ENCODE measurements around the gene ZSWIM4.

The ZSWIM4 gene

GRCh38 chr19:13764821-13765394 lies 30.3 kb upstream of the ZSWIM4 start:
- TF ChIP-seq CTCF (IDR thresholded peaks at IDR 0.05; ENCODE audit: control extremely low read depth, extremely low read depth, low read depth, missing control alignments), result no peak
- DNase-seq (ENCODE audit: extremely low spot score), result peak; percentile 46
- CTCF ChIA-PET, result interaction anchor here (1.1 kb wide), 1 partner anchor 17 kb away, joined by 3 read pairs; a partner anchor contains a TSS
- POLR2A ChIA-PET, result interaction anchor here (0.6 to 1.1 kb wide), 3 partner anchors 19 to 108 kb away, joined by 3 to 4 read pairs (median 3); no protein-coding TSS in a partner anchor

- ChIA-PET POLR2A (no interaction called here), CTCF (interaction anchor here (1.1 kb wide), 1 partner anchor 18 kb away, joined by 3 read pairs; a partner anchor contains a TSS)
- no peak for TF ChIP-seq CTCF (IDR thresholded peaks at IDR 0.05; ENCODE audit: control extremely low read depth, extremely low read depth, low read depth, missing control alignments)
- no peak for DNase-seq (ENCODE audit: extremely low spot score)
Measured at GRCh38 chr19:13765395-13766094, 29.7 kb upstream of the ZSWIM4 start.

- CTCF ChIA-PET, result no interaction called here
- no peak for DNase-seq (ENCODE audit: extremely low spot score)
- POLR2A ChIA-PET, result no interaction called here
- no peak for TF ChIP-seq CTCF (IDR thresholded peaks at IDR 0.05; ENCODE audit: control extremely low read depth, extremely low read depth, low read depth, missing control alignments)
Measured at GRCh38 chr19:13766095-13766481, 29.2 kb upstream of the ZSWIM4 start.

GRCh38 chr19:13768510-13768909 lies 26.7 kb upstream of the ZSWIM4 start:
- DNase-seq (ENCODE audit: extremely low spot score), result no peak
- POLR2A ChIA-PET, result interaction anchor here (0.8 kb wide), 1 partner anchor 20 kb away, joined by 3 read pairs; a partner anchor contains a TSS
- CTCF ChIA-PET, result interaction anchor here (0.6 to 1.6 kb wide), 3 partner anchors 16 to 29 kb away, joined by 3 to 4 read pairs (median 3); a partner anchor contains a TSS
- no peak for TF ChIP-seq CTCF (IDR thresholded peaks at IDR 0.05; ENCODE audit: control extremely low read depth, extremely low read depth, low read depth, missing control alignments)

GRCh38 chr19:13770013-13770635 lies 25.1 kb upstream of the ZSWIM4 start:
- DNase-seq (ENCODE audit: extremely low spot score), result no peak
- no peak for TF ChIP-seq CTCF (IDR thresholded peaks at IDR 0.05; ENCODE audit: control extremely low read depth, extremely low read depth, low read depth, missing control alignments)
- POLR2A ChIA-PET, result no interaction called here
- CTCF ChIA-PET, result interaction anchor here (1.6 kb wide), 1 partner anchor 22 kb away, joined by 3 read pairs; a partner anchor contains a TSS

All from GM10248 (cell line).